Measurements from ENCODE around the gene UBQLN4. TPM values are rescaled to one million over a fixed set of nuclear protein-coding genes. Genes with fewer than 3 reads are reported as not detected.

UBQLN4 gene
- total and polyA plus RNA-seq, 9 of the 15 experiments (the other 6 are each of a cell fraction or from before 2014, with no cell fraction given): 13.5 to 65.5 (median 37.0) TPM

- intact Hi-C loops (cut with micrococcal nuclease): no loop called here
- FAIRE-seq (no peak), ATAC-seq (no peak), DNase-seq (ENCODE audit: extremely low read depth in 1 of 4, low spot score in 3 of 4) (no peak)
- Histone ChIP-seq H4K20me1 (replicated peaks; ENCODE audit: control insufficient read depth, insufficient read depth, low read length) (no peaks in the 10 kb centered on the region), H3K9me3 (replicated peaks; ENCODE audit: control insufficient read depth, insufficient read depth, low read depth, low read length) (no peaks in the 10 kb centered on the region), H3K9ac (ENCODE audit: insufficient read depth in 1 of 2, low read depth in 2 of 2, low read length in 2 of 2) (0 out of 4 replicates have a peak overlapping the region, but pooled peaks of 1 of the 2 experiments have one; percentile 30), H3K9me1 (ENCODE audit: control insufficient read depth, insufficient read depth, low read length) (no peaks in the 10 kb centered on the region), H3K4me3 (no peak overlapping the region), H3K27me3 (ENCODE audit: control insufficient read depth in 2 of 2, insufficient read depth in 2 of 2, low read length in 2 of 2) (no peaks in the 10 kb centered on the region), H2AFZ (ENCODE audit: low read depth, low read length) (no peak overlapping the region), H3K4me2 (ENCODE audit: insufficient read depth, low read length) (no peak overlapping the region), H3K4me1 (replicated peaks in 1 of 2; ENCODE audit: control insufficient read depth in 2 of 2, insufficient read depth in 2 of 2, low read length in 2 of 2) (peaks cover 2 to 7% of the 10 kb centered on the region in 2 experiments; a peak in 4 of 5 replicates), H3K36me3 (ENCODE audit: control insufficient read depth, insufficient read depth, low read length) (no peaks in the 10 kb centered on the region), H3K27ac (ENCODE audit: extremely low read depth, low read depth, low read length) (no peak overlapping the region), H3K79me2 (ENCODE audit: control insufficient read depth, insufficient read depth, low read length) (no peaks in the 10 kb centered on the region)
- ChIA-PET POLR2A (interaction anchor here (0.5 to 1.2 kb wide), 3 partner anchors 14 to 59 kb away, joined by 3 to 5 read pairs (median 4); partner anchors contain the start of gene KHDC4), CTCF (ENCODE audit: low intra/inter-chr PET ratio) (no interaction called here)
- BruUV-seq (replicated peaks): no TSS peak
- TF ChIP-seq CBX1 (IDR thresholded peaks at IDR 0.05; ENCODE audit: low read depth) (no peak), ZNF23 (CRISPR knock-in tag; IDR thresholded peaks at IDR 0.05) (no peak), TSHZ1 (CRISPR knock-in tag; IDR thresholded peaks at IDR 0.05) (no peak), PHB (CRISPR knock-in tag; IDR thresholded peaks at IDR 0.05) (no peak), ZBTB49 (CRISPR knock-in tag; IDR thresholded peaks at IDR 0.05; ENCODE audit: borderline replicate concordance) (no peak), STAT5A (IDR thresholded peaks at IDR 0.05; ENCODE audit: borderline replicate concordance, low read length) (no peak), ZNF3 (CRISPR knock-in tag; IDR thresholded peaks at IDR 0.05) (no peak), TEAD2 (tag; IDR thresholded peaks at IDR 0.05) (no peak), ZZZ3 (IDR thresholded peaks at IDR 0.05) (no peak), TEAD4 (IDR thresholded peaks at IDR 0.05; ENCODE audit: low read length) (no peak), TEAD4 (CRISPR knock-in tag; IDR thresholded peaks at IDR 0.05; ENCODE audit: borderline replicate concordance) (no peak), PKNOX1 (IDR thresholded peaks at IDR 0.05) (no peak), ZNF347 (CRISPR knock-in tag; IDR thresholded peaks at IDR 0.05; ENCODE audit: low read depth) (no peak), NCOA6 (IDR thresholded peaks at IDR 0.05) (no peak), RNF2 (IDR thresholded peaks at IDR 0.05) (no peak), ZKSCAN3 (CRISPR knock-in tag; IDR thresholded peaks at IDR 0.05) (no peak)
- whole genome bisulfite sequencing (ENCODE audit: insufficient coverage, low coverage, missing lambda C conversion rate): 25% methylated on average over 3 of the region's 3 CpGs
- in situ Hi-C loops (cut with MboI): no loop called here
Observed at GRCh38 chr1:155993595-155993994, 60.0 kb downstream of the UBQLN4 start.
